Smooth muscle cell (in vitro differentiated cells): Measurements from ENCODE around the gene ASGR2. TPM values are rescaled to one million over a fixed set of nuclear protein-coding genes. Genes with fewer than 3 reads are reported as not detected.
"Not testable (repeated sequence)": the region's sequence is repeated elsewhere in the genome, so short reads cannot be mapped to it uniquely, and the experiment has no call there.

ENCODE experiments used
- DNase-seq: peaks from one replicate; lab custom pipeline; 2025; ENCODE audit not compliant: unreplicated experiment; lab: John Stamatoyannopoulos, UW
- H2AFZ ChIP-seq: fragments of 200-600 bp; sonication (generic); 2 replicates; pipeline ENCODE4 v1.6.0; 2016; ENCODE audit warnings: antibody characterized with exemption, low read depth, mild to moderate bottlenecking
- H3F3A ChIP-seq: fragments of 200-600 bp; sonication (generic); 2 replicates; pipeline ENCODE4 v1.6.0; 2017; ENCODE audit warnings: antibody characterized with exemption, low read depth
- H3K27ac ChIP-seq: fragments of 200-600 bp; sonication (generic); 2 replicates; pipeline ENCODE4 v1.5.1; 2016; ENCODE audit warnings: low read depth, mild to moderate bottlenecking
- H3K27me3 ChIP-seq: fragments of 200-600 bp; sonication (generic); 2 replicates; pipeline ENCODE4 v1.6.1; 2016; ENCODE audit warnings: low read depth, mild to moderate bottlenecking
- H3K36me3 ChIP-seq: fragments of 200-600 bp; sonication (generic); 2 replicates; pipeline ENCODE4 v1.5.1; 2016; ENCODE audit warnings: low read depth
- H3K4me1 ChIP-seq: fragments of 200-600 bp; sonication (generic); 2 replicates; pipeline ENCODE4 v1.5.1; 2016; ENCODE audit warnings: low read depth
- H3K4me2 ChIP-seq: fragments of 200-600 bp; sonication (generic); 2 replicates; pipeline ENCODE4 v1.6.0; 2016; ENCODE audit warnings: mild to moderate bottlenecking
- H3K4me3 ChIP-seq: fragments of 200-600 bp; sonication (generic); 2 replicates; pipeline ENCODE4 v1.5.1; 2016; ENCODE audit warnings: mild to moderate bottlenecking
- H3K79me2 ChIP-seq: fragments of 200-600 bp; sonication (generic); 2 replicates; pipeline ENCODE4 v1.6.0; 2016; ENCODE audit warnings: low read depth, mild to moderate bottlenecking
- H3K9ac ChIP-seq: fragments of 200-600 bp; sonication (generic); 2 replicates; pipeline ENCODE4 v1.6.0; 2016; ENCODE audit warnings: low read depth
- H3K9me3 ChIP-seq: fragments of 200-600 bp; sonication (generic); replicated peaks from 2 replicates; pipeline ENCODE4 v1.5.1; 2016; ENCODE audit warnings: low read depth
- H4K20me1 ChIP-seq: fragments of 200-600 bp; sonication (generic); 2 replicates; pipeline ENCODE4 v1.6.0; 2016; ENCODE audit warnings: low read depth
- WGBS: methylation state at CpG from one replicate; pipeline ENCODE4 v1.1.7; 2016; ENCODE audit warnings: low lambda C conversion rate; 5-methylcytosine and 5-hydroxymethylcytosine counted together
- polyA plus RNA-seq: library from polyadenylated mRNA; unstranded; fragments of >200 nt; fragmentation: Nextera tagmentation; extraction: Ambion mirVana; gene quantifications from 2 replicates; pipeline ENCODE4 v1.2.1, GENCODE V29; 2016
- total RNA-seq: library from RNA; depleted of rRNA; stranded (reverse); fragments of >200 nt; gene quantifications from 2 replicates; pipeline ENCODE4 v1.2.3, GENCODE V29; 2014
- TF ChIP-seq, protein P1 (sequence below): fragments of 200-600 bp; sonication (generic); IDR thresholded peaks from 2 replicates; pipeline ENCODE4 v1.5.1; 2017; ENCODE audit warnings: borderline replicate concordance, mild to moderate bottlenecking, antibody characterized with exemption; ENCODE audit not compliant: insufficient read depth, poor library complexity, severe bottlenecking

ASGR2 gene
- total and polyA plus RNA-seq, 2 experiments from 2014 or later = 0.15 TPM; not detected in 1

DNA sequence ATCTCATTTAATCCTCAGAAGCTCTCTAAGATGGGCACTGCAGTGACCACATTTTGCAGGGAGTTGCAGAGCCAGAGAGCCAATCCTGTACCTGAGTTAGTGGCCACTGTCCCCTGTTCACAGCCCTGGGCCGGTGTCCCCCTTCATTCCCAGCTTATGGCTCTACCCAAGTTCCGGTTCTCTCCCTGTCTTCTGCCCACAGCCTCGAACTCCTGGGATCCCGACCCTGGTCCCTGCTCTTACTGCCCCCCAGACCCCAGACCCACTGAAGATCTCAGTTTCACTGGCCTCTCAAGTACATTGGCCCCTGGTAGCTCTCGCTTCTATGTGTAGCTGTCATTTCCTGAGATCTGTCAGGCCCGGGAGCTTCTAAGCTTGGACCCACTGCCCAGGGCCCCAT, 12.2 kb downstream of the ASGR2 start:
- Histone ChIP-seq H3K36me3 (no peaks in the 10 kb centered on the region), H3F3A (no peaks in the 10 kb centered on the region), H2AFZ (no peak overlapping the region), H3K27ac (no peak overlapping the region), H4K20me1 (no peaks in the 10 kb centered on the region), H3K27me3 (peaks cover 34% of the 10 kb centered on the region), H3K4me2 (no peak overlapping the region), H3K79me2 (no peaks in the 10 kb centered on the region), H3K9me3 (no peaks in the 10 kb centered on the region), H3K4me3 (no peak overlapping the region), H3K9ac (no peak overlapping the region), H3K4me1 (no peaks in the 10 kb centered on the region)
- DNase-seq = no peak
- TF ChIP-seq, protein P1, sequence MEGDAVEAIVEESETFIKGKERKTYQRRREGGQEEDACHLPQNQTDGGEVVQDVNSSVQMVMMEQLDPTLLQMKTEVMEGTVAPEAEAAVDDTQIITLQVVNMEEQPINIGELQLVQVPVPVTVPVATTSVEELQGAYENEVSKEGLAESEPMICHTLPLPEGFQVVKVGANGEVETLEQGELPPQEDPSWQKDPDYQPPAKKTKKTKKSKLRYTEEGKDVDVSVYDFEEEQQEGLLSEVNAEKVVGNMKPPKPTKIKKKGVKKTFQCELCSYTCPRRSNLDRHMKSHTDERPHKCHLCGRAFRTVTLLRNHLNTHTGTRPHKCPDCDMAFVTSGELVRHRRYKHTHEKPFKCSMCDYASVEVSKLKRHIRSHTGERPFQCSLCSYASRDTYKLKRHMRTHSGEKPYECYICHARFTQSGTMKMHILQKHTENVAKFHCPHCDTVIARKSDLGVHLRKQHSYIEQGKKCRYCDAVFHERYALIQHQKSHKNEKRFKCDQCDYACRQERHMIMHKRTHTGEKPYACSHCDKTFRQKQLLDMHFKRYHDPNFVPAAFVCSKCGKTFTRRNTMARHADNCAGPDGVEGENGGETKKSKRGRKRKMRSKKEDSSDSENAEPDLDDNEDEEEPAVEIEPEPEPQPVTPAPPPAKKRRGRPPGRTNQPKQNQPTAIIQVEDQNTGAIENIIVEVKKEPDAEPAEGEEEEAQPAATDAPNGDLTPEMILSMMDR = no peak
- 89% methylated on average over 6 of the region's 6 CpGs for WGBS

DNA sequence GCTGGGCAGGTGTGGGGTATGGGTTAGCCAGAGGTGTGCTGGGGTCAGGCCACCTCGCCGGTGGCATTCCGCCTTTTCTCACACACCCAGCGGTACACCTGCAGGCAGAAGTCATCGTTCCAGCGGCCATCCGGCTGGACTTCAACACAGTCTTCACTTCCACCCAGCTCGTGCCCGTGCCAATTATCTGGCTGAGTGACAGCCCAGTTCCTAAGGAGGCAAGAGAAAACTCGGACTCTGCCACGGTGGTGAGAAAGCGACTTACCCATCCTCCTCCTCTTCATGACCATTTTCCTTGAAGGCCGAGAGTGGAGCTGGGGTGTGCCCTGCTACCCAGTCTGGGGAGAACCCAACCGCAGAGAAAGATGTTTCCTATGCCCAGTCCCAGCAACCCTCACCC, 13.1 kb downstream of the ASGR2 start:
- H3F3A ChIP-seq = no peaks in the 10 kb centered on the region
- no peaks in the 10 kb centered on the region for H3K36me3 ChIP-seq
- H3K4me1 ChIP-seq = no peaks in the 10 kb centered on the region
- no peak overlapping the region for H3K27ac ChIP-seq
- H3K9me3 ChIP-seq = no peaks in the 10 kb centered on the region
- H3K27me3 ChIP-seq = peaks cover 34% of the 10 kb centered on the region
- H3K4me3 ChIP-seq = no peak overlapping the region
- no peaks in the 10 kb centered on the region for H4K20me1 ChIP-seq
- no peak overlapping the region for H3K9ac ChIP-seq
- no peak overlapping the region for H2AFZ ChIP-seq
- no peak overlapping the region for H3K4me2 ChIP-seq
- 96% methylated on average over 14 of the region's 14 CpGs for WGBS
- DNase-seq = no peak
- TF ChIP-seq, protein P1 = no peak
- H3K79me2 ChIP-seq = no peaks in the 10 kb centered on the region

DNA sequence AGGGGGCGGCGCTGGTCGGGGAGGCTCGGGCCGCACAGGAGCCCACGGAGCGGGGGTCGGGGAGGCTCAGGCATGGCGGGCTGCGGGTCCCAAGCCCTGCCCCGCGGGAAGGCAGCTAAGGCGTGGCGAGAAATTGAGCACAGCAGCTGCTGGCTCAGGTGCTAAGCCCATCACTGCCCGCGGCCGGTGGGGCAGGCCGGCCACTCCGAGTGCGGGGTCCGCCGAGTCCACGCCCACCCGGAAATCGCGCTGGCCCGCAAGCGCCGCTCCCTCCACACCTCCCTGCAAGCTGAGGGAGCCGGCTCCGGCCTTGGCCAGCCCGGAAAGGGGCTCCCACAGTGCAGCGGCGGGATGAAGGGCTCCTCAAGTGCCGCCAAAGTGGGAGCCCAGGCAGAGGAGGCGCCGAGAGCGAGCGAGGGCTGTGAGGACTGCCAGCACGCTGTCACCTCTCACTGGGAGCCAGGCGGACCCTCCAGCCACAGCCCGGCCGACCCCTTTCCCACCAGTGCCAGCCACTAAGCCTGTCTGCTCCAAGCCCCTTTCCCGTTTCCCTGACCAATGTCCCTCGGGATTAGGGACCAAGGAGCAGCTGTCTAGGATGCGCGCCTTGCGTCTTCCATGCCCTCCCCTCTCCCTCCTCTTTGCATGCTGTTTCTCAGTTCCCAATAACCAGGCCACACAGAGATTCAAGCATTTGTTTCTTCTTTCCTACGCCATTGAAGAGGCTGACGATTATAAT, 13.8 kb downstream of the ASGR2 start:
- H3K9me3 ChIP-seq, H3K27ac ChIP-seq, H3K79me2 ChIP-seq, H3K9ac ChIP-seq, H2AFZ ChIP-seq, H4K20me1 ChIP-seq, H3K36me3 ChIP-seq, H3K4me1 ChIP-seq, H3F3A ChIP-seq, DNase-seq: not testable (repeated sequence)
- peaks cover 34% of the 10 kb centered on the region for H3K27me3 ChIP-seq
- WGBS = 43% methylated on average over 37 of the region's 50 CpGs
- peak overlapping the region; percentile 3 for H3K4me3 ChIP-seq
- H3K4me2 ChIP-seq = peak overlapping the region; percentile 40

DNA sequence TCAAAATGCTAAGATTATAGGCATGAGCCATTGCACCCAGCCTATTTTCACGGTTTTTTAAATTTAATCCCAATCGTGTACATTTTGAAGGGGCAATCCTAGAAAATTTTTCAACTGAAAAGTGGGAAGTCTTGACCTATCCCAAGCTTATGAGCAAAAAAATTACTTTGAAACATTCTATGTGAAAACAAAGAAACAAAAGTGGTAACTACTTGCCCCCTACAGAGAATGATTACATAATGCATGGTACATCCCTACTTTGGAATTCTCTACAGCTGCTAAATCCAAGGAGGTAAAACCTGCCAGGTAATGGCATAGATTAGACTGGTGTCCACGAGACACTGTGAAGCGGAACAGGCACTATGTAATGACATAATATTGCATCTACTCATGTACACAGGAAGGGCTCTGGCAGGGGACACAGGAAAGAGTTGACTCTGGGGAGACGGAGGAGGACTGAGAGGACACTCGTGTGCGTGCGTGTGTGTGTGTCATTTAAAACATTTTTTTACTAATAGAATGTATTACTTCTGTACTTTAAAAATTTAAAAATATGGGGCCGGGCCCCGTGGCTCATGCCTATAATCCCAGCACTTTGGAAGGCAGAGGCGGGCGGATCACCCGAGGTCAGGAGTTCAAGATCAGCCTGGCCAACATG, 15.7 kb downstream of the ASGR2 start:
- Histone ChIP-seq H3K4me1 (no peaks in the 10 kb centered on the region), H3K4me3 (no peak overlapping the region), H3K27ac (no peak overlapping the region), H3K4me2 (no peak overlapping the region), H3K9ac (no peak overlapping the region), H2AFZ (no peak overlapping the region), H3F3A (no peaks in the 10 kb centered on the region), H4K20me1 (no peaks in the 10 kb centered on the region), H3K27me3 (peaks cover 34% of the 10 kb centered on the region), H3K79me2 (no peaks in the 10 kb centered on the region), H3K9me3 (no peaks in the 10 kb centered on the region), H3K36me3 (no peaks in the 10 kb centered on the region)
- 97% methylated on average over 13 of the region's 13 CpGs for WGBS
- no peak for DNase-seq
- TF ChIP-seq, protein P1 = no peak
